Fibroblast of lung (primary cell): Measurements from ENCODE around the gene PLA2G4F.
A peak's percentile ranks its signal among the peaks of the same experiment; 100 is the strongest.

Experiments used
- CTCF ChIP-seq, 2 donors: IDR thresholded peaks in 1 of 2; conservative IDR thresholded peaks in 1 of 2; 1 replicate in 1 of 2; 2 replicates in 1 of 2; pipeline ENCODE4 v1.5.1; 2011 to 2012; ENCODE audit warnings: low read length in 2 of 2, control low read depth in 1 of 2, inconsistent platforms in 1 of 2, low read depth in 1 of 2, mild to moderate bottlenecking in 1 of 2
- EZH2 ChIP-seq: IDR thresholded peaks from 2 replicates; pipeline ENCODE4 v1.5.1; 2012; ENCODE audit warnings: low read length, control low read depth, mild to moderate bottlenecking; ENCODE audit errors: missing control alignments

DNA sequence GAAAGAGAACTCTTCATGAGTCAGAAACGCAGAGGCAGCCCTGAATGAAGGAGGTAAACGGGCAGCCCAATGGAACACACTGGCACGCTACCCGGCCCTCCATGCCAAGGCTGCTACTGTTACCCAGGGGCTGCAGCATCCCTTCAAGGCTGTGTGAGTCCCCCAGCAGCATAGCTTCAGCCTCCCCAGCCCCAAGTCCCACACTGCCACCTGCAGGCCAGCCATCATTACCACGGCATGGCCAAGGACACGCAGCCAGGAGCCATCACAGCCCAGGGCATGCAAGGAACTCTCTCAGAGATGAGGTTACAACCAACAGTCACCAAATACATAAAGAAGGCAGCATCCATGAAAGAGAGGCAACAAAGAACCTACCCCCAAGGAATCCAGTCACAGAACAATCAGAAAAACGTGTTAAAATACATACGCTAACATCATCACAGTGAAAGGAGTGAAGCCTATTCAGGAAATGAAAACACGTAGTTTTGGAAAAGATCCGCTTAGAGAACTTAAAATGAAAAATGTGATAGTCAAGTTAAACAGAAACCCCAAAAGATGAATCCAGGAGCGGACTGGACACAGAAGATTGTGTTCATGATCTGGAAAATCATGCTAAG, 22.4 kb downstream of the PLA2G4F start:
- peak; percentile 55 to 64 for TF ChIP-seq CTCF (conservative IDR thresholded peaks at IDR 0.05 in 1 of 2, IDR thresholded peaks at IDR 0.05 in 1 of 2; ENCODE audit: low read depth in 1 of 2, low read length in 2 of 2)
- no peak for TF ChIP-seq EZH2
